ENCODE results near the gene DYRK1A. TPM values are rescaled to one million over a fixed set of nuclear protein-coding genes. Genes with fewer than 3 reads are reported as not detected.

The DYRK1A gene
- total and polyA plus RNA-seq, 11 donors: 24.5 to 96.6 (median 69.0) TPM

GRCh38 chr21:37447288-37447936, 80.8 kb downstream of the DYRK1A start:
- H3K9me3 ChIP-seq: peaks cover 0 to 4% (median 0%) of the 10 kb centered on the region in 12 donors
- TF ChIP-seq CTCF (IDR thresholded peaks at IDR 0.05) (no peak), POLR2A (IDR thresholded peaks at IDR 0.05) (no peak)
- peaks cover 0 to 8% (median 0%) of the 10 kb centered on the region in 9 donors for H3K36me3 ChIP-seq
- no peaks in the 10 kb centered on the region for H3K27me3 ChIP-seq
- DNase-seq (no peak), ATAC-seq (no peak)
- no peak overlapping the region for H3K4me3 ChIP-seq
- WGBS, 4 donors: 75 to 79% (median 76%) methylated on average over 7 of the region's 7 CpGs
- peaks cover 10 to 94% (median 70%) of the 10 kb centered on the region in 12 donors for H3K4me1 ChIP-seq
- no peak overlapping the region for H3K27ac ChIP-seq
- intact Hi-C loops (cut with DNase I): loop anchor here in 1 of 10 donors (10.0 kb wide), 1 partner anchor 73 kb away; no protein-coding TSS in a partner anchor

- no peak for ATAC-seq
- H3K27me3 ChIP-seq: no peaks in the 10 kb centered on the region
- no peak for DNase-seq
- no peak for TF ChIP-seq POLR2A (IDR thresholded peaks at IDR 0.05)
- no peak for TF ChIP-seq CTCF (IDR thresholded peaks at IDR 0.05)
- H3K4me3 ChIP-seq: no peak overlapping the region
- peaks cover 0 to 8% (median 0%) of the 10 kb centered on the region in 9 donors for H3K36me3 ChIP-seq
- 64 to 73% (median 73%) methylated on average over 6 of the region's 6 CpGs for WGBS, 4 donors
- H3K4me1 ChIP-seq: peaks cover 13 to 96% (median 78%) of the 10 kb centered on the region in 12 donors
- H3K27ac ChIP-seq: no peak overlapping the region
- peaks cover 0 to 4% (median 0%) of the 10 kb centered on the region in 12 donors for H3K9me3 ChIP-seq
- intact Hi-C loops (cut with DNase I): loop anchor here in 1 of 10 donors (10.0 kb wide), 1 partner anchor 75 kb away; no protein-coding TSS in a partner anchor
Measured at GRCh38 chr21:37449302-37449937, 82.8 kb downstream of the DYRK1A start.

- Histone ChIP-seq H3K4me1 (peaks cover 13 to 97% (median 79%) of the 10 kb centered on the region in 12 donors), H3K4me3 (no peak overlapping the region), H3K27ac (peak overlapping the region in 3 of 12 donors; percentile 9 to 34 (median 20)), H3K9me3 (peaks cover 0 to 4% (median 0%) of the 10 kb centered on the region in 12 donors), H3K36me3 (peaks cover 0 to 8% (median 0%) of the 10 kb centered on the region in 9 donors), H3K27me3 (no peaks in the 10 kb centered on the region)
- intact Hi-C loops (cut with DNase I): loop anchor here in 4 of 10 donors (5.0 to 10.0 kb wide), 2 partner anchors 112 to 186 kb away; partner anchors contain the start of gene VPS26C (in 4 of the 4)
- TF ChIP-seq POLR2A (IDR thresholded peaks at IDR 0.05) (no peak), CTCF (IDR thresholded peaks at IDR 0.05) (no peak)
- no peak for DNase-seq
- WGBS, 4 donors: 45 to 57% (median 50%) methylated on average over 4 of the region's 4 CpGs
- ATAC-seq: peak in 1 of 4 donors; percentile 33
Measured at GRCh38 chr21:37450445-37450941, 83.9 kb downstream of the DYRK1A start.

- peaks cover 10 to 97% (median 79%) of the 10 kb centered on the region in 12 donors for H3K4me1 ChIP-seq
- 94 to 97% (median 95%) methylated on average over 16 of the region's 16 CpGs for WGBS, 4 donors
- ATAC-seq (no peak), DNase-seq (no peak)
- H3K27ac ChIP-seq: peak overlapping the region in 4 of 12 donors; percentile 35 to 67 (median 49)
- H3K9me3 ChIP-seq: peaks cover 0 to 4% (median 0%) of the 10 kb centered on the region in 12 donors
- H3K4me3 ChIP-seq: no peak overlapping the region
- intact Hi-C loops (cut with DNase I): loop anchor here in 4 of 10 donors (5.0 to 10.0 kb wide), 2 partner anchors 111 to 187 kb away; partner anchors contain the start of gene VPS26C (in 4 of the 4)
- H3K27me3 ChIP-seq: no peaks in the 10 kb centered on the region
- TF ChIP-seq POLR2A (IDR thresholded peaks at IDR 0.05): no peak
- TF ChIP-seq CTCF (IDR thresholded peaks at IDR 0.05): no peak
- peaks cover 0 to 8% (median 0%) of the 10 kb centered on the region in 9 donors for H3K36me3 ChIP-seq
Measured at GRCh38 chr21:37451446-37451845, 84.9 kb downstream of the DYRK1A start.

Data from heart left ventricle (tissue), 16 donors.